ENCODE measurements around the gene MDM4. TPM values are rescaled to one million over a fixed set of nuclear protein-coding genes. Genes with fewer than 3 reads are reported as not detected.

MDM4 gene
- total RNA-seq, 1 experiment from 2014 or later = 6.9 TPM

DNA sequence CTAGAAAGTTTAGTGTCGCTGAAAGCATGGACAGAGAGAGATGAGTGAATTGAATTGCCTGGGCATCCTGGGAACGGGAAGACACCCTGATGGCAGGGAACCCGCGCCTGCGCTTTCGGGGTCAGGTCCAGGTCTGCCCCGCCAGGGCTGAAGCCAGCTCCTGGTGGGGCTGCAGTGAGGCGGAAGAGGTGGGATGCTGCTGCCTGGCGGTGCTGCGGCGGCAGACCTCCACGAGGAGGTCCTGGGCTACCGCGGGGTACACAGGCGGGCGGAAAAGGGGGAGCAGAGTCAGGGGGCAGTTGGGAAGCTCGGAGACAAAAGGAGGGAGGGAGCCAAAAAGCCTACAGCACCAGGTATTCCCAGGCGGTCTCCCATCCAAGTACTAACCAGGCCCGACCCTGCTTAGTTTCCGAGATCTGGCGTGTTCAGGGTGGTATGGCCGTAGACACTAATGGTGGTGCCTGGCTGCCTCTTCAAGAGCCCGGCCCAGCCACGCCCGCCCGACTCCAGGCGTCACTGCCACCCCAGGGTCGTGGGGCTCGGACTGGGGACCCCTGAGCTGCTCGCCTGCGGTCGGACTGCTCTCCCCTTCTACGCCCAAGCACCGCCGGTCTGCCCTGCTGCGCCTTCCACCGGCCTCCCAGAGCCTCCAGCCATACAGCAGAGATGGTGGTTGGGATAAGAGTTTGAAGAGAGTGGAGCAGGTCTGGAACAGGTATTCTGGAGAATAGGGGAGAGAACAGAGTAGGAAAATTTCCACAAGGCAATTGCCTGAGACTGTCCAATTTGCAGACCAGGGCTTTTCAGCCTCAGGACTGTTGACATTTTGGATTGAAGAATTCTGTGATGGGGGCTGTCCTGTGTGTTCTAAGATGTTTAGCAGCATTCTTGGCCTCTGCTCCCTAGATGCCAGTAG is 46.1 kb downstream of the MDM4 start:
- no peak for DNase-seq (ENCODE audit: low read depth)

- no peak for DNase-seq (ENCODE audit: low read depth)
Observed at GRCh38 chr1:204563307-204563706, 47.1 kb downstream of the MDM4 start.

DNA sequence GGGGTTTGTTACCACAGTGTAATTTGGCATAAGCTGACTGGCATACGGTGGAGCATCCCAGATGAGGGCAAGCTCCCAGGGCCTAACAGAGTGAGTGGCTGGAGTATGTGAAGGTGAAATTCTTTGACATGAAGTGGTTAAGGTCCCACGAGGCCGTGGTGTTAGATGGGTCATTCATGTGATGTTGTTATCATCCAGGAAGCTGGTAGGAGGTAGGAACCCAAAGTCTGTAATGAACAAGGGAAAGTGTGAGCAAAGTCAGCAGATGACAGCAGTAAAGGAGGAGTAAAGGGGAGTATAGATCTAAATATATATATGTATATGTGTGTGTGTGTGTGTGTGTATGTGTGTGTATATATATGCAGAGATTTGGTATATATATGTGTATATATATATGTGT is 47.6 kb downstream of the MDM4 start:
- DNase-seq (ENCODE audit: low read depth) = no peak

DNA sequence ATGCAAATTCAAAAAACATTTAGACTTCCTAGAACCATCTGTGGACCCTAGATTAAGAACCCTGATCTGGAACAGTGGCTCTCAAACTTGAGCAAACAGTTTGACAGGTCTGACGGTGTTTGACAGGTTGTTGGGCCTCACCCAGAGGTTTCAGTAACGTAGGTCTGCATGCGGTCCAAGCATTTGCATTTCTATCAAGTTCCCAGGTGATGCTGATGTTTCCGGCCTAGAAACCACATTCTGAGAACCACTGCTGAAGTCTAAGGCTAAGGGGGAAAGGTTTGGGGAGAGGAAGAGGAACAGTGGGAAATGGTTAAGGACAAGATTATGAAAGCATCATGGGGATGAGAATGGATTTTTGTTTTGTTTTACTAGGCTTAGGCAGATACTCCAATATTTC is 48.6 kb downstream of the MDM4 start:
- DNase-seq (ENCODE audit: low read depth) = no peak

DNA sequence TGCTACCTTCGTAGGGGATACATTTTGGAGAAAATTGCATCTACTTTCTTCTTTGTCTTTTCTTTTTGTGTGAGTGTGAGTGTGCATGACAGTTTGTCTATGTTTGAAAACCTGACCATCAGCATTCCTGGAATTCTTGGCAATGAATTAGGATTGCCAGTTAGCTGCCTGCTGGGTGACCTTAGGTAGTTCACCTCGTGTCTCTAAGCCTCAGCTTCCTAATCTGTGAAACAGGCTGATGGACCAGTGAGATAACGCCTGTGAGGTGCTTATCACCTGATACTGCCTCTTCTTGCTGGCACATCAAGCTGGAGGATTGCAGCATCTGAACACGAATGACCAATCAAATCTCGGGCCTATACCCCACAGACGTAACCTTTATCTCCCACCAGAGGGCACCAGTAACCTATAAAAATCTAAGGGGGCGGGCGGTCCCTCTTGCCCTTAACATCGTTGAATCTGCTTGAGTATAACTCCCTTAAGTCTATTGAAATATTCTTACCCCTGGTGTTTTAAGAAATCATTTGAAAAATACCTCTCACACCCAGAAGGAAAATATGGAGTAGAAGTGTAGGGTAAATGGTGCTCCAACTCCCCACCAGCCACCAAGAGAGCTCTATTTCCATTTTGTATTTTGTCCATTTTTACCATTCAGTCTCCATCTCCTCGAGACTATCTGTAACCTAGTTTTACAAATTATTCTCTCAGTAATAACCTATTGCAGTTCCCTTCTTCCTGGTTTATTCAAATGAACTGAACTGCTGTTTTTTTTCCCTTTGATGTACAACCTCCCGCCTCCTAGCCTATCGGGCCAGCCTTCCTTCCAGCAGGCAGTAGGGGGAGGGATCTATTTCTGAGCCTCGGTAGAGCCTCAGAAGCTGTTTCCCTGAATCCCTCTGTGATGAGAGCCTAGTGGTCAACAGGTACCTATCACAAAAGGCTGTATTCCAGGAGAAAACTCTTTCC is 49.7 kb downstream of the MDM4 start:
- DNase-seq (ENCODE audit: low read depth) = peak; percentile 69

DNA sequence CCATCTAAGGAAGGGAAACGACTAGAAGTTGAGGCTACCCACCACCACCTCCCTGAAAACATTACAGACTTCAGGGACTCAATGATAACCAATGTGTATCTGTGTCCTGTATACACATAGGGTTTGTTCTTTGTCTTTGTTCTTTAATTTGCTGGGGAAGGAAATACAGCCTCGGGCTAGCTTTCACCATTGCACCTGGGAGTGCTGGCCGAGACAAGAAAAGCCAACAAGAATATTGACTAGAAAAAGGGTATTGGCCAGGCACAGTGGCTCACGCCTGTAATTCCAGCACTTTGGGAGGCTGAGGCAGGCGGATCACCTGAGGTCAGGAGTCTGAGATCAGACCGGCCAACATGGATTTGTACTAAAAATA is 50.4 kb downstream of the MDM4 start:
- no peak for DNase-seq (ENCODE audit: low read depth)

GRCh38 chr1:204567071-204567470 is 50.9 kb downstream of the MDM4 start:
- no peak for DNase-seq (ENCODE audit: low read depth)

DNA sequence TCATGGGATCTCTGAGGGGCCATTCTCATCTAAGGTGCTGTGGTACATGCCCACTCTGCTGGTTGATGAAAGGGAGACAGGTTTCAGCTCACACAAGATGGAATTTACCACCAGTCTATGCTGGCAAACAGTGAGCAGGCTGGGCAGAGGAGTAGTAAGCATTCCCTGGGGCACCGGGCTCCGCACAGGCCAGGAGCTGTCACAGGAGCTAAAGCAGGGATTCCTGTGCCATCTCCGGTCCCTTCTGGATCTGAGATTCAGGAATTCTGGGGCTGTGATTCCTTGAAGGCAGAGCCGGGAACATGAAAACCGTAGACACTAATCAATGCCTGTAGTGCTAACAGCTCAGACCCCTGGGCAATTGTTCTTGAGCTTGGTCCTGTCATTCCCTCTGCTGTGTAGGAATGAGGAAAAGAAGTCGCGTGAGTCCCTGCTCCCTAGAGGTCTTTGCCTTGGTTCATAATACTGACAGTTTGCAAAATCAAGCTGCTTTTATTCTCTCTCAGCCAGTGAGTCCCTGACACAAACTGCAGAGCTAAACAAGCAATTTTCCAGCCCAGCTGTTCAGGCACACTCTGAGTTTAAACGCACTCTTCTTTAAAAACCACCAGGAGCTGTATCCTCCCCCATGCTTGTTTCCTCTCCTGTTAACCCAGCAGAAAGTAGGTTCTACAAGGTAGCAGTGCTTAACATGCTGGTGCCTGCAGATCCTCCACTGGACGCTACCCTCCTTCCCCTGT is 52.5 kb downstream of the MDM4 start:
- no peak for DNase-seq (ENCODE audit: low read depth)

- DNase-seq (ENCODE audit: low read depth) = no peak
Observed at GRCh38 chr1:204569478-204569877, 53.3 kb downstream of the MDM4 start.

DNA sequence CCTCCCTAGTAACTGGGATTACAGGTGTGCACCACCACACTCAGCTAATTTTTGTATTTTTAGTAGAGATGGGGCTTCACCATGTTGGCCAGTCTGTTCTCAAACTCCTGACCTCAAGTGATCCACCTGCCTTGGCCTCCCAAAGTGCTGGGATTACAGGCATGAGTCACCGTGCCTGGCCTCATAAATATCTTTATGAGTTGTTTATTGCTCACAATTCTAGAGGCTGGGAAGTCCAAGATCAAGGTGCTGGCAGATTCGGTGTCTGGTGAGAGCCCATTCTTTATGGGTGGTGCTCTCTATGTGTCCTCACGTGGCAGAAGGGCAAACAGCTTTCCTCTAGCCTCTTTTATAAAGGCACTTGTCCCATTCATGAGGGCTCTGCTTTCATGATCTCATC is 53.8 kb downstream of the MDM4 start:
- peak; percentile 42 for DNase-seq (ENCODE audit: low read depth)

DNA sequence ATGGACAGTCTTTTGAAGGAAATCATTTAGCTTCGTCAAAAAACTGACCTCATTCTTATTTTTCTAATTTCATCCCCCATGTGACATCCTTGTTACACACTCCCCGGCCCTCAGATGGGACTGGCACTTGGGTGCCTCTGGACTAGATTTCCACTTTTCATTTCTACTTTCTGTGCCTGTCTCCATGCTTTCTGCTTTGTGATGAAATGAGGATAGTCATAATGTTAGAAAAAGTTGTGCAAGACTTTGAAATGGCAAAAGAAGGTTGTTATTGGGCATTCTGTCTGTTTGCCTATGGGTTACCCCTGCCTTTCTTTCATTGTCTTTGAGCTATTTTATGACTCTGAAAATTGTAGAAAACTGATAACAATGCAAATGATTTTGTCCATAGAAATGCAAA is 54.9 kb downstream of the MDM4 start:
- no peak for DNase-seq (ENCODE audit: low read depth)

DNA sequence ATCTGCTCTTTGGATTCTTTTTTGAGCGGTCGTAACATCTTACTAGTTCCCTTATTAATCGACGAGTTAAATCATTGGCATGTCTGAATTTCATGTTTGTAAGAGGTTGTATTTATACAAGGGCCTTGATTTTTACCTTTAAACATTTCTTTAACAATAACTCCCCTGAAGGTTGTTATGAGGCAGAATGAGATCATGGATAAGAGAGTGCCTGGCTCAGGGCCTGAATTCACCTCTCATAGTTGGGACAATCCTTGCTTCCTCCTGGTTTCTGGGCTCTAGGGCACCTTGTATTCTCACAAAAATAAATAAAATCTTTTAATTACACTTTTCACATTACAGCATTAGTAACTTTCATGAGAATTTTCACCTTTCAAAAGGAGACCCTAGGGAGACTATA is 55.4 kb downstream of the MDM4 start:
- DNase-seq (ENCODE audit: low read depth) = peak; percentile 20

- peak; percentile 58 for DNase-seq (ENCODE audit: low read depth)
Observed at GRCh38 chr1:204572923-204573922, 57.0 kb downstream of the MDM4 start.

GRCh38 chr1:204574016-204574864 is 58.0 kb downstream of the MDM4 start:
- DNase-seq (ENCODE audit: low read depth) = no peak

DNA sequence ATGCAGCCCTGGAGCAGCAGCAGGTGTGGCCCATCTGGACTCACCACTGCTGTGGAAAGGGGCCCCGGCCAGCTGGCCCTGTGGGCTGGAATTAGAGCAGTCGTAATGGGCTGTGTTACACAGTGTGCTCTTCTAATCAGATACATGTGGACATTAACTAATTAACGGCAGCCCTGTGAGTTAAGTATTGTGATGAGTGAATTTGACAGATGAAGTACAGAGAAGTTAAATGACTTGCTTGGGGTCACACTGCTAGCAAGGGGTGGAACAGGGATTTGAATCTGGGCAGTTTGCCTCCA is 58.6 kb downstream of the MDM4 start:
- no peak for DNase-seq (ENCODE audit: low read depth)

DNA sequence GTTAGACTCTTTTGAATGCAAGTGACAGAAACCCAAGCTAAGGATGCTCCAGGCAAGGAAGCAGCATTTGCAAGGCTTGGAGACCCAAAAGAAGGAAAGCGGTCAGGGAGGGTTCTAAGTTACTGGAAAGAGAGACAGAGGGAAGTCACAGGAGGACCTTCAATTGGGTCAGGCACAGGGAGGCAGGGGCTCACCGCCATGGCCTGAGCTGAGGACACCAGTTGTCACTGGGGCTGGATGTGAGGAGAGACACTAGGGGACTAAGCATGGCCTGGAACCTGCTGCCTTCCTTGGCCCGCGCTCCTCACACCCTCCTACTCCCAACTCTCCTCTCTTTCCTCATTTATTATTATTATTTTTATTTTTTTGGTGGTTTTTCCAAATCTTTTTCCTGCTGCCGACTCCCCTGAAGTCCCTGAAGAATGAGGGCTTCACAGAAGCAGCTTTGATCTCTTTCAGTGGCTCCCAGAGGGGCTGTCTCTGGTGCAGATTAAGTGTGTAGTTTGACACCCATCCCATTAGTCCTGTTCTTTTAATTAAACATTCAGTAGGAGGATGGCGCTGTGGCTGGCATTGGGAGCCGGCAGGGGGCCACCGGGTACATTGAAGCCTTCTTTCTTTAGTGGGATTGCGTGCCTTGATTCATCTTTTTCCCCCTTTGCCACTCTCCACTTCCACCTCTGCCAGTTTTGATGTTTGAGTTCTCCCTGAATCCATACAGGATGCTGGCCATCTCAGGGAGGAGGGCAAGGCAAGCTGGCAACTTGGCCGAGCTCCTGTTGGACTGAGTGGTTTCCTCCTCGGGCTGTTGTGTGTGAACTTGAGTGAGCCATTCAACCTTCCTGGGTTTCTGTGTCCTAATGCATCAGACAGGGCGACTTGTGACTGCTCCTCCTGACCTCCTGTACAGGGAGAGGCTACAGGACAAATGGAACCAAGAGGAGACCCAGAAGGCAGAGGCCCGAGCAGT is 59.3 kb downstream of the MDM4 start:
- peak; percentile 23 for DNase-seq (ENCODE audit: low read depth)

DNA sequence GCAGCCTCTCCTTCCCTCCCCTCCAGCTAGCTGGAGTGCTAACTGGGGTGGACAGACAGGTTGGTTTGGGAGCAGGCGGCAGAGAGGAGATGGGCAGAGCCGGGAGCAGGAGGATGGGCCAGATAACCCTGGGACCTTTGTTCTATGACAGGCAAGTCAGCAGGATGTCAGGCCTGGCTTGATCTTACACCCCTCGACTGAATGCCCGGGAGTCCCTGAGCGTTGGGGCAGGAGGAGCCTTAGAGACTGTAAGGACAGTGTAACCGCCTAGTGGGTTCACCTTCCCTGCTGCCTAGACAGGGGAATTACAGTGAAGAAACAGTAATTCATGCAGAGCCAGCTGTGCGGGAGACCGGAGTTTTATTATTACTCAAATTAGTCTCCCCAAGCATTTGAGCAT is 60.2 kb downstream of the MDM4 start:
- no peak for DNase-seq (ENCODE audit: low read depth)

DNA sequence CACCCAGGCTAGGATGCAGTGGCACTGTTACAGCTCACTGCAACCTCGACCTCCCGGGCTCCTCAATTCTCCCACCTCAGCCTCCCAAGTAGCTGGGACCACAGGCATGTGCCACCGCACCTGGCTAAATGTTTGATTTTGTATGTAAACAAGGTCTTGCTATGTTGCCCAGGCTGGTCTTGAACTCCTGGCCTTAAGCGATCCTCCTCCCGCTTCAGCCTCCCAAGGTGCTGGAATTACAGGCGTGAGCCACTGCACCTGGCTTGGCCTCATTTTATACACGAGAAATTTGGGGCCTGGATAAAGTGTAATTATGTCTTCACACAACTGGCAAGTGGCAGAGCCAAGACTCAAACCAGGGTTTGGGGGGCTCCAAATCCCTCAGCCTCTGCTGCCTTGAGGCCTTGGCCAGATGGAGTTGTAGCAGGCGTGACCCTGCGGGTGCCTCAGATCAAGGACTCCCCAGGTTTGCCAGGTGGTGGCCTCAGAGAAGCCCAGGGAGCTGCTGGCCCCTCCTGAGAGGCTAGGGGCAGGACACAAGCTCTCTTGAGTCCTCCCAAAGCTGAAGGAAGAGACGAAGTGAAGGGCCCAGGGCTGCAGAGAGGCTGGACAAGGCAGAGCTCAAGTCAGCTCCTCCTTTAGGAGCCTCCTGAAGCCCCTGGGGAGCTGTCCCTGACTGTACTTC is 61.7 kb downstream of the MDM4 start:
- no peak for DNase-seq (ENCODE audit: low read depth)
